Activated naive CD4-positive, alpha-beta T cell treated with anti-CD3 and anti-CD28 coated beads, Interleukin-2, amount 50 U/mL, for 16 hours (primary cell): ENCODE measurements around the gene IPO9.
A peak's percentile ranks its signal among the peaks of the same experiment; 100 is the strongest.

Source experiments
- DNase-seq: peaks from one replicate; pipeline ENCODE4 v3.0.0-alpha.2; 2020

IPO9 gene

GRCh38 chr1:201828820-201829774, at the start of gene IPO9:
TSS of gene IPO9 (plus strand) at chr1:201829157. CDS start at chr1:201829210, 53 bp downstream.
- DNase-seq: peak; percentile 96

- no peak for DNase-seq
Observed at GRCh38 chr1:201779351-201779880, 49.5 kb upstream of the IPO9 start.

GRCh38 chr1:201780952-201781351, 48.0 kb upstream of the IPO9 start:
- no peak for DNase-seq

GRCh38 chr1:201781437-201781836, 47.5 kb upstream of the IPO9 start:
- no peak for DNase-seq

- no peak for DNase-seq
Observed at GRCh38 chr1:201782353-201782752, 46.6 kb upstream of the IPO9 start.

GRCh38 chr1:201783058-201783457, 45.9 kb upstream of the IPO9 start:
- DNase-seq: no peak

GRCh38 chr1:201783572-201783971, 45.4 kb upstream of the IPO9 start:
- no peak for DNase-seq

GRCh38 chr1:201785291-201785690, 43.7 kb upstream of the IPO9 start:
- DNase-seq: no peak

- DNase-seq: no peak
Observed at GRCh38 chr1:201786824-201787223, 42.1 kb upstream of the IPO9 start.

- no peak for DNase-seq
Observed at GRCh38 chr1:201788296-201788695, 40.7 kb upstream of the IPO9 start.

GRCh38 chr1:201789245-201789644, 39.7 kb upstream of the IPO9 start:
- no peak for DNase-seq

GRCh38 chr1:201790261-201790660, 38.7 kb upstream of the IPO9 start:
- no peak for DNase-seq

- no peak for DNase-seq
Observed at GRCh38 chr1:201791051-201791778, 37.7 kb upstream of the IPO9 start.

GRCh38 chr1:201791779-201792173, 37.2 kb upstream of the IPO9 start:
- no peak for DNase-seq

GRCh38 chr1:201792534-201793305, 36.2 kb upstream of the IPO9 start:
- DNase-seq: peak; percentile 42

GRCh38 chr1:201793306-201793925, 35.5 kb upstream of the IPO9 start:
- DNase-seq: no peak

- no peak for DNase-seq
Observed at GRCh38 chr1:201795066-201795465, 33.9 kb upstream of the IPO9 start.

- DNase-seq: no peak
Observed at GRCh38 chr1:201800246-201800645, 28.7 kb upstream of the IPO9 start.

- DNase-seq: no peak
Observed at GRCh38 chr1:201806801-201807200, 22.2 kb upstream of the IPO9 start.

- DNase-seq: no peak
Observed at GRCh38 chr1:201807958-201808632, 20.9 kb upstream of the IPO9 start.

GRCh38 chr1:201808633-201808990, 20.3 kb upstream of the IPO9 start:
- no peak for DNase-seq

- DNase-seq: no peak
Observed at GRCh38 chr1:201809876-201810275, 19.1 kb upstream of the IPO9 start.
